Omental fat pad (tissue), 4 donors: ENCODE data around the gene CLASP1. TPM values are rescaled to one million over a fixed set of nuclear protein-coding genes. Genes with fewer than 3 reads are reported as not detected.

Experiments
- ATAC-seq: fragments of 150-250 bp; one replicate; pipeline ENCODE4 v1.9.1; 2016; ENCODE audit warnings: mild to moderate bottlenecking, moderate library complexity; ENCODE audit not compliant: low FRiP score
- DNase-seq: peaks from one replicate; pipeline ENCODE4 v3.0.0-alpha.2; 2019; ENCODE audit warnings: low spot score
- CTCF ChIP-seq, 3 donors: fragments of 450-650 bp; IDR thresholded peaks; one replicate each; pipeline ENCODE4 v1.5.1; 2016 to 2017; ENCODE audit warnings: antibody characterized with exemption in 3 of 3, mild to moderate bottlenecking in 3 of 3, moderate library complexity in 2 of 3
- total RNA-seq, 4 donors: library from RNA; depleted of rRNA; stranded (reverse); fragments of >200 nt; gene quantifications; one replicate each; pipeline ENCODE4 v1.1.0, GENCODE V29; 2016

Gene CLASP1
- total RNA-seq, 4 donors from 2014 or later = 56.2 to 114 (median 64.5) TPM

- TF ChIP-seq CTCF (IDR thresholded peaks at IDR 0.05) = no peak
- ATAC-seq (no peak), DNase-seq (no peak)
These were observed 249.1 kb downstream of the CLASP1 start for GRCh38 chr2:121400201-121400600.

DNA sequence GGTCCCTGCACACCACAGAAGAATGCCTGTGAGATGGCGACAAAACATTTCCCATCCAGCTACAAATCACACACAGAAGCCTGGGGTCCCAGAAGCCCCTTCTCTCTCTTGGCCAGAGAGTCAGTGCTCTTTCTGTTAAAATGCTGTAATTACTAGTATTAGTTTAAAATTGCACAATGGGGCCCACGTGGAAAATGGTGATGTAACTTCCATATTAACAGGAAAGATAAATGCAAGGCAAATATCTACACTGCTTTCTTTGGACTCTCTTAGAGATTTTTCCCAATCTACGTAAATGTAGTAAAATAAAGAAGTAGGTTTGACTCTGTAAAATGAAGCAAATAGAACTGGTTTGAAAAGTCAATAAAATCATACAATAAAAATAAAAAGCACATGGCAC, 250.4 kb downstream of the CLASP1 start:
- no peak for DNase-seq
- no peak for ATAC-seq
- TF ChIP-seq CTCF (IDR thresholded peaks at IDR 0.05) = no peak

GRCh38 chr2:121390082-121390692, 259.1 kb downstream of the CLASP1 start:
- no peak for TF ChIP-seq CTCF (IDR thresholded peaks at IDR 0.05)
- ATAC-seq = no peak
- DNase-seq = no peak

DNA sequence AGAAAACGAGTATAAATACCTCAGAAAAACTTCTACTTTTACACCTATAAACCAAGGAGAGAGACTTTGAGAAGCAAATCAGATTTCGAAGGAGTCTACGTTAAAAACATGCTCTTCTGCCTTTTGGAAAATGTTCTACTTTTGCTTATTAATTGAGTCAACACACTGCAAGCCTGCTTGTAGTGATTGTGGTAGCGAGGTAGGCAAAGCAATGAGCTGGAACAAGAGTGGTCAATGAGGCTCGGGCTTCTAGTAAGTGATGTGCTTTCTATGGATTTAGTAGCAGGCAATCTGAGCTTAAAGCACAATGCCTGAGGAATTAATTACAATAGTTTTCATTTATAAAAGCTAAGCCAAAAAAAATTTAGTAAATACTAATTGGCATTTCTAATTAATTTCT, 260.9 kb downstream of the CLASP1 start:
- DNase-seq (no peak), ATAC-seq (no peak)
- TF ChIP-seq CTCF (IDR thresholded peaks at IDR 0.05) = no peak

DNA sequence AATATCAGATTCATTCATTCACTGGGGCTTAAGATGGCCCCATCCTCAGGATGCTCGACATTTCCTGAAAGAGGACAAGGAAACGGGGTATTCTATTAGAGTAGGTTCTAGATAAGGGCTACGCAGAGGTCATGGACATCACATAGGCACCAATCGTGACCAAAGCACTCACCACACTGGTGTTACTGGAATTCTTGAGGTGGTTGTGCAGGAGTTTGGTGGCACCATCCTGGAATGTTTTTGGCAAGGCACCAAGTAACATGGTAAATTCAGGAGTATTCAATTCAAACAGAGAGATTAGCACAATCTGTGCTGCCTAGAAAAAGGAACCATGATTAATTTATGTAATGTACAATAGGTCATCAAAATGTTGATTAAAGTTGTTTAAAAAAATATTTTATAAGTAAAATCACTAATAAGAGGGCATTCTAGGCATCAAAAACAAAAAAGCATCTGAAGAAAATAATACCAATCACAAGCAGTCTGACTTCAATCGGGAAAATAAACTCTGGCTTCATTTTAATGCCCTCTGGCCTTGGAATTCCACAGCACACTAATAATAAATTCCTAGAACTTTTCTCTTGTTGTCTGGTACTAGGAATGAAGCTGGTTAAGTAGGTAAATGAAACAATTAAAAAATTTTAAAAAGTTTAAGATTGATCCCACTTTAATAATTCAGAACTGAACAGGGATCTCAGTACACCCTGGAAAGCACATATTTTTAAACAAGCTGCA, 261.5 kb downstream of the CLASP1 start:
- no peak for TF ChIP-seq CTCF (IDR thresholded peaks at IDR 0.05)
- DNase-seq = no peak
- no peak for ATAC-seq

GRCh38 chr2:121386707-121387106, 262.6 kb downstream of the CLASP1 start:
- ATAC-seq = no peak
- TF ChIP-seq CTCF (IDR thresholded peaks at IDR 0.05) = no peak
- no peak for DNase-seq

DNA sequence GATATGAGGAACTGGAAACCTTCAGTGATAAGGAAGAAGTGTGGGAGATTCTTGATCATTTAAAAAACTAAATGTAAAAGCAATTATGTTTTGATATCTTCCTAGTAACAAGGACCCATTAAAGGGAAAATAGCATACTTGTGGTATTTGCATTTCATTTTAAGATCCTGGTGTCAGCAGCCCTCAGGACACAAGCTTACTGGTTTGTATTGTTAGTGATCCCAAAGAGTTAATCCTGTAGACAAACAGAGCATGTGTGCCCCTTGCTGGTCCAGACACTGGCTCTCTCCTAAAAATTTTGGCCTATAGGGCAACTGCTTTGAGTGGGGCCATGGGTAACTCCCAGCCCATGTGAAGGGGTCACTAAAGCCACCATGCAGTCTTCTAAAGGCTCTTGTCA, 263.2 kb downstream of the CLASP1 start:
- no peak for ATAC-seq
- no peak for TF ChIP-seq CTCF (IDR thresholded peaks at IDR 0.05)
- no peak for DNase-seq
